SK-N-SH (cell line): ENCODE results near the gene KCTD17. TPM values are rescaled to one million over a fixed set of nuclear protein-coding genes. Genes with fewer than 3 reads are reported as not detected.
A peak's percentile ranks its signal among the peaks of the same experiment; 100 is the strongest.

Source experiments
- CTCF ChIA-PET: fragments of 300-600, 350-600 bp; formaldehyde crosslinking; extraction: SDS; loops from one replicate; lab custom pipeline; 2021; lab: Yijun Ruan, JAX
- POLR2A ChIA-PET: fragments of 350-600 bp; sonication (Branson Sonifier 250); formaldehyde crosslinking; extraction: SDS; loops from one replicate; lab custom pipeline; 2020; ENCODE audit warnings: antibody characterized with exemption, inconsistent platforms; lab: Yijun Ruan, JAX
- DNase-seq: peaks from one replicate; pipeline ENCODE4 v3.0.0; 2012
- H2AFZ ChIP-seq: fragments of 200-600 bp; sonication (generic); 2 replicates; pipeline ENCODE4 v1.8.1; 2016; ENCODE audit warnings: antibody characterized with exemption, mild to moderate bottlenecking, low read depth
- H3F3A ChIP-seq: fragments of 200-600 bp; sonication (generic); replicated peaks from 2 replicates; pipeline ENCODE3; 2016; ENCODE audit warnings: antibody characterized with exemption, mild to moderate bottlenecking; ENCODE audit not compliant: insufficient read depth
- H3K27ac ChIP-seq, 2 experiments: fragments of 200-500 bp in 1 of 2; fragments of 200-600 bp in 1 of 2; sonication (Bioruptor generic) in 1 of 2; sonication (generic), shearing (Covaris generic) in 1 of 2; 2 replicates each; pipeline versions ENCODE4 v1.5.1 to v1.6.1; 2014 to 2016; ENCODE audit warnings: low read depth in 2 of 2, inconsistent platforms in 1 of 2, low read length in 1 of 2, mild to moderate bottlenecking in 1 of 2, mixed read lengths in 1 of 2
- H3K27me3 ChIP-seq: fragments of 200-600 bp; sonication (generic), shearing (Covaris generic); 2 replicates; pipeline ENCODE4 v1.6.1; 2016; ENCODE audit warnings: mixed run types; ENCODE audit not compliant: insufficient read depth
- H3K36me3 ChIP-seq, 2 experiments: fragments of 200-500 bp in 1 of 2; fragments of 200-600 bp in 1 of 2; sonication (Bioruptor generic) in 1 of 2; sonication (generic) in 1 of 2; replicated peaks in 1 of 2; 2 replicates each; pipeline versions ENCODE3 to v1.5.1; 2014 to 2016; ENCODE audit warnings: low read length in 1 of 2, mild to moderate bottlenecking in 1 of 2; ENCODE audit not compliant: insufficient read depth in 2 of 2, control insufficient read depth in 1 of 2
- H3K4me1 ChIP-seq, 2 experiments: fragments of 200-500 bp in 1 of 2; fragments of 200-600 bp in 1 of 2; sonication (Bioruptor generic) in 1 of 2; sonication (generic), shearing (Covaris generic) in 1 of 2; 2 replicates each; pipeline versions ENCODE4 v1.5.1 to v1.6.1; 2014 to 2016; ENCODE audit warnings: low read depth in 1 of 2, low read length in 1 of 2, mixed run types in 1 of 2; ENCODE audit not compliant: insufficient read depth in 2 of 2, control insufficient read depth in 1 of 2
- H3K4me2 ChIP-seq: fragments of 200-600 bp; sonication (generic), shearing (Covaris generic); 2 replicates; pipeline ENCODE4 v1.6.1; 2017; ENCODE audit warnings: mixed run types
- H3K4me3 ChIP-seq, 2 experiments: fragments of 200-500 bp in 1 of 2; fragments of 200-600 bp in 1 of 2; sonication (Bioruptor generic) in 1 of 2; sonication (generic), shearing (Covaris generic) in 1 of 2; 2 replicates each; pipeline versions ENCODE4 v1.5.1 to v1.8.1; 2014 to 2016; ENCODE audit warnings: low read depth in 2 of 2, inconsistent platforms in 1 of 2, low read length in 1 of 2, mild to moderate bottlenecking in 1 of 2, mixed read lengths in 1 of 2, moderate library complexity in 1 of 2
- H3K79me2 ChIP-seq: fragments of 200-600 bp; sonication (generic); 2 replicates; pipeline ENCODE4 v1.8.1; 2017; ENCODE audit warnings: mild to moderate bottlenecking; ENCODE audit not compliant: insufficient read depth
- H3K9ac ChIP-seq: fragments of 200-600 bp; sonication (generic); 2 replicates; pipeline ENCODE4 v1.6.1; 2017; ENCODE audit warnings: mixed run types
- H3K9me2 ChIP-seq: fragments of 200-600 bp; sonication (generic); 2 replicates; pipeline ENCODE4 v1.6.1; 2017; ENCODE audit warnings: mixed run types
- H3K9me3 ChIP-seq: fragments of 200-600 bp; sonication (generic); 2 replicates; pipeline ENCODE4 v1.6.1; 2017; ENCODE audit warnings: mixed run types, mild to moderate bottlenecking, moderate library complexity
- H4K20me1 ChIP-seq: fragments of 200-600 bp; sonication (generic); 2 replicates; pipeline ENCODE4 v1.6.1; 2017; ENCODE audit warnings: mild to moderate bottlenecking, mixed run types; ENCODE audit not compliant: insufficient read depth
- EZH2phosphoT487 ChIP-seq: fragments of 200-600 bp; sonication (generic); IDR thresholded peaks from 2 replicates; pipeline ENCODE4 v1.6.1; 2017; ENCODE audit warnings: low read depth, mixed run types, mild to moderate bottlenecking, antibody characterized with exemption, moderate library complexity, borderline replicate concordance
- FOSL2 ChIP-seq: IDR thresholded peaks from 2 replicates; pipeline ENCODE4 v1.4.0; 2012; ENCODE audit warnings: low read depth, mild to moderate bottlenecking, moderate library complexity, borderline replicate concordance
- FOXJ3 ChIP-seq: sonication (generic); formaldehyde crosslinking; IDR thresholded peaks from 2 replicates; pipeline ENCODE4 v1.5.1; 2020; ENCODE audit warnings: mild to moderate bottlenecking, missing genetic modification reagents
- FOXM1 ChIP-seq: IDR thresholded peaks from 2 replicates; pipeline ENCODE4 v1.4.0; 2012; ENCODE audit warnings: low read depth, mild to moderate bottlenecking
- POLR2AphosphoS5 ChIP-seq: IDR thresholded peaks from 2 replicates; pipeline ENCODE4 v1.6.1; 2012; ENCODE audit warnings: low read depth, low read length
- SIN3A ChIP-seq: IDR thresholded peaks from 2 replicates; pipeline ENCODE4 v1.6.1; 2012; ENCODE audit warnings: low read depth, mild to moderate bottlenecking, low read length, moderate library complexity, borderline replicate concordance
- TAF1 ChIP-seq: IDR thresholded peaks from 2 replicates; pipeline ENCODE4 v1.6.1; 2012; ENCODE audit warnings: low read depth, mild to moderate bottlenecking, low read length, moderate library complexity, borderline replicate concordance
- TEAD4 ChIP-seq: IDR thresholded peaks from 2 replicates; pipeline ENCODE4 v1.4.0; 2012; ENCODE audit warnings: mild to moderate bottlenecking, borderline replicate concordance; ENCODE audit not compliant: insufficient read depth
- YY1 ChIP-seq: IDR thresholded peaks from 2 replicates; pipeline ENCODE4 v1.4.0; 2012; ENCODE audit warnings: low read depth, mild to moderate bottlenecking
- WGBS: methylation state at CpG from one replicate; pipeline ENCODE4 v1.1.6; 2017; ENCODE audit warnings: low lambda C conversion rate; 5-methylcytosine and 5-hydroxymethylcytosine counted together
- polyA plus RNA-seq, 3 experiments: library from polyadenylated mRNA; depleted of rRNA; stranded (reverse); fragments of >200 nt; gene quantifications; 2 replicates each; pipeline ENCODE4 v1.2.3, GENCODE V29; 2012
- TF ChIP-seq, protein P1 (sequence below): IDR thresholded peaks from 2 replicates; pipeline ENCODE4 v1.4.0; 2012; ENCODE audit warnings: low read depth, borderline replicate concordance
- TF ChIP-seq, protein P2 (sequence below): IDR thresholded peaks from 2 replicates; pipeline ENCODE4 v1.4.0; 2012; ENCODE audit warnings: low read depth

Gene KCTD17
- polyA plus RNA-seq, 1 of the 3 experiments (the other 2 are of a cell fraction) = 57.8 TPM

DNA sequence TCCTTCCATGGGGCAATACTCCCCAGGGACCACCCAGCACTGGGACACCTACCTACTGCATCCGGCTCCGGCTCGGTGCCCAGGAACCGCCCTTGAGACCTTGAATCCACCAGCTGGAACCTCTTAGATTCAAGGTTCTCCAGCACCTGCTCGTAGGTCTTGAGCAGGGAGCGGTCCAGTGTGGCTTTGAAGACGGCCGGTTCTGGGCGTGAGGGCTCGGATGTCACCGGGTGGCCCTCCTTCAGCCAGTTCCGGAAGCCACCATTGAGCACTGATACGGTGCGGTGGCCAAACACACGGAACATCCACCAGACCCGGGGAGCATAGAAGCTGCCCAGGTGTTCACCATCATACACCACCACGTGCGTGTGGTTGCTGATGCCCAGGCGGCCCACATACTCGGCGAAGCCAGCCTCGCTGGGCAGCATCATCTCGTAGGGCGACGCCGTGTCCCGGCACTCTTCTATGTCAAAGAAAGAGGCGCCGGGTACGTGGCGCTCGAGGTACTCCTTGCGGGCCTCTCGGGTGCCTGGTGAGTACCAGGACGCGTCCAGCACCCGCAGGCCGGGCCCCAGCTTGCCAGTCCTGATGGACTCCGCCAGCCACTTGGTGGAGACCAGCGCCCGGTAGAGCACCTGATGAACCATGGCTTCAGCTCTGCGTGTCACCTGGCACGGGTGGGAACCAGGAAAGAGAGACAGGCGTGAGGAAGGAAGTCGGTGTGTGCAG is 33.3 kb upstream of the KCTD17 start:
- no peak for DNase-seq
- no peaks in the 10 kb centered on the region for H3K27me3 ChIP-seq
- H3K9me2 ChIP-seq = no peaks in the 10 kb centered on the region
- no peaks in the 10 kb centered on the region for H3K9me3 ChIP-seq
- ChIA-PET POLR2A (interaction anchor here (1.2 to 1.8 kb wide), 2 partner anchors 10 to 33 kb away, joined by 4 to 5 read pairs; partner anchors contain the start of gene KCTD17), CTCF (interaction anchor here (0.7 to 1.4 kb wide), 4 partner anchors 12 to 162 kb away, joined by 3 to 4 read pairs (median 3); no protein-coding TSS in a partner anchor)
- H3K4me2 ChIP-seq = peak overlapping the region; percentile 94
- peak overlapping the region; percentile 96 for H2AFZ ChIP-seq
- no peak overlapping the region; a peak in 1 of 4 replicates for H3K27ac ChIP-seq
- peak overlapping the region; percentile 71 for H3K9ac ChIP-seq
- peak overlapping the region; percentile 78 to 92 for H3K4me3 ChIP-seq
- H3K36me3 ChIP-seq = peaks cover 3 to 7% of the 10 kb centered on the region in 2 experiments
- H3K4me1 ChIP-seq = peaks cover 12 to 28% of the 10 kb centered on the region in 2 experiments; a peak in 2 of 4 replicates
- H3F3A ChIP-seq = no peaks in the 10 kb centered on the region
- H3K79me2 ChIP-seq = peaks cover 41% of the 10 kb centered on the region
- no peaks in the 10 kb centered on the region for H4K20me1 ChIP-seq
- 64% methylated on average over 10 of the region's 45 CpGs for WGBS
- TF ChIP-seq FOXJ3 (CRISPR knock-in tag) (no peak), TEAD4 (no peak), EZH2phosphoT487 (no peak), TAF1 (no peak), FOSL2 (no peak), POLR2AphosphoS5 (no peak), YY1 (no peak)
- TF ChIP-seq, protein P1, sequence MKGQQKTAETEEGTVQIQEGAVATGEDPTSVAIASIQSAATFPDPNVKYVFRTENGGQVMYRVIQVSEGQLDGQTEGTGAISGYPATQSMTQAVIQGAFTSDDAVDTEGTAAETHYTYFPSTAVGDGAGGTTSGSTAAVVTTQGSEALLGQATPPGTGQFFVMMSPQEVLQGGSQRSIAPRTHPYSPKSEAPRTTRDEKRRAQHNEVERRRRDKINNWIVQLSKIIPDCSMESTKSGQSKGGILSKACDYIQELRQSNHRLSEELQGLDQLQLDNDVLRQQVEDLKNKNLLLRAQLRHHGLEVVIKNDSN = no peak

DNA sequence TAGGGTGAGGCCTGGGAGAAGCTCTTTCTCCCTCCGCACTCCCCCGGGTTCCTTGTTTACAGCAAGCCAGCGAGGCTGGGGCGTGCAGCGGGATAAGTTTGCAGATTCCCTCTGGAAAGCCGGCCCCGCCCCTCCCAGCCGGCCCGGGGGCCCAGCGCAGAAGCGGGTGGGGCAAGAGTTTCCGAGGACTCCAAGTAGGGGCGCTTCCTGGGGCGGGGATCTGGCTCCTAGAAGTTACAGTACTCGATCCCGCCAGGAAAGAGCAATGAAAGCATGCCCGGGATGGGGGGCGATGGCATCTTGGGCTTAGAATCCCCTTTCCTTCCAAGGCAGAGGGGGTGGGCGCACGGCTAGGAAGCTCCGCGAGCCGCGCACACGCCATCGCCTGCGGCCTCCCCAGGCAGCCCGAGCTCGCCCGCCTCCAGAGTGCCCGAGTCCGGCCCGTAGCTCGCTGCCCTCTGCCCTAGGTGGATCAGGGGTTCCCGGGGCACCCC is 32.7 kb upstream of the KCTD17 start:
- Histone ChIP-seq H4K20me1 (no peaks in the 10 kb centered on the region), H3K9me3 (no peaks in the 10 kb centered on the region), H3K27me3 (no peaks in the 10 kb centered on the region), H3K79me2 (peaks cover 41% of the 10 kb centered on the region), H3K9ac (peak overlapping the region; percentile 71), H3K36me3 (peaks cover 3 to 7% of the 10 kb centered on the region in 2 experiments), H3K27ac (peak overlapping the region; percentile 42 to 89), H2AFZ (peak overlapping the region; percentile 96), H3K4me1 (peaks cover 12 to 28% of the 10 kb centered on the region in 2 experiments; a peak in 2 of 4 replicates), H3K4me2 (peak overlapping the region; percentile 94), H3F3A (no peaks in the 10 kb centered on the region), H3K4me3 (peak overlapping the region; percentile 78 to 92), H3K9me2 (no peaks in the 10 kb centered on the region)
- WGBS = 0% methylated on average over 13 of the region's 35 CpGs
- TF ChIP-seq FOXM1 (no peak), SIN3A (0 out of 2 replicates have a peak, but pooled peaks have one; percentile 20)
- TF ChIP-seq, protein P2, sequence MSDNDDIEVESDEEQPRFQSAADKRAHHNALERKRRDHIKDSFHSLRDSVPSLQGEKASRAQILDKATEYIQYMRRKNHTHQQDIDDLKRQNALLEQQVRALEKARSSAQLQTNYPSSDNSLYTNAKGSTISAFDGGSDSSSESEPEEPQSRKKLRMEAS = 0 out of 2 replicates have a peak, but pooled peaks have one; percentile 8
- ChIA-PET CTCF (interaction anchor here (0.7 to 1.8 kb wide), 9 partner anchors 9 to 163 kb away, joined by 3 to 5 read pairs (median 3); no protein-coding TSS in a partner anchor), POLR2A (interaction anchor here (1.2 to 1.8 kb wide), 2 partner anchors 10 to 32 kb away, joined by 4 to 5 read pairs; partner anchors contain the start of gene KCTD17)
- peak; percentile 68 for DNase-seq
